Lower lobe of right lung (tissue), 2 donors: ENCODE results near the gene BTBD16. TPM values are rescaled to one million over a fixed set of nuclear protein-coding genes. Genes with fewer than 3 reads are reported as not detected.
A peak's percentile ranks its signal among the peaks of the same experiment; 100 is the strongest.

Experiments used
- ATAC-seq, 2 donors: fragments of 200-7000 bp; cut with Tn5 transposase; one replicate each; pipeline ENCODE4 v1.9.1; 2020 to 2022; ENCODE audit warnings: mild to moderate bottlenecking in 2 of 2, moderate library complexity in 2 of 2
- DNase-seq: peaks from one replicate; pipeline ENCODE4 v3.0.0-alpha.2; 2020
- H3K27ac ChIP-seq: fragments of 200-600 bp; one replicate; pipeline ENCODE4 v1.8.0; 2022
- H3K27me3 ChIP-seq: fragments of 200-600 bp; one replicate; pipeline ENCODE4 v1.8.0; 2022; ENCODE audit warnings: low read depth
- H3K36me3 ChIP-seq: fragments of 200-600 bp; one replicate; pipeline ENCODE4 v1.8.0; 2022; ENCODE audit warnings: mild to moderate bottlenecking
- H3K4me1 ChIP-seq: fragments of 200-600 bp; one replicate; pipeline ENCODE4 v1.8.0; 2022
- H3K4me3 ChIP-seq: fragments of 200-600 bp; one replicate; pipeline ENCODE4 v1.8.0; 2022; ENCODE audit warnings: mild to moderate bottlenecking
- H3K9me3 ChIP-seq: fragments of 200-600 bp; one replicate; pipeline ENCODE4 v1.8.0; 2022
- intact Hi-C: fragments of 100-400 bp; cut with DNase I; formaldehyde crosslinking; loops from one replicate; pipeline ENCODE4 v1.11.0; 2022
- total RNA-seq: library from RNA; stranded (reverse); fragmentation: NEBNext Ultra II Directional; extraction: Animal tissue kit (Norgen Biotek cat#: 25700); gene quantifications from one replicate; pipeline ENCODE4 v1.2.1, GENCODE V29; 2021
- TF ChIP-seq, protein P1 (sequence below): fragments of 200-600 bp; IDR thresholded peaks from one replicate; pipeline ENCODE4 v1.8.0; 2022; ENCODE audit warnings: antibody characterized with exemption, mild to moderate bottlenecking
- donor health status: DM: no; HTN: yes; CAD: no; lungs with severe emphysema.

BTBD16 gene
- total RNA-seq, 1 donor from 2014 or later, result 0.62 TPM

DNA sequence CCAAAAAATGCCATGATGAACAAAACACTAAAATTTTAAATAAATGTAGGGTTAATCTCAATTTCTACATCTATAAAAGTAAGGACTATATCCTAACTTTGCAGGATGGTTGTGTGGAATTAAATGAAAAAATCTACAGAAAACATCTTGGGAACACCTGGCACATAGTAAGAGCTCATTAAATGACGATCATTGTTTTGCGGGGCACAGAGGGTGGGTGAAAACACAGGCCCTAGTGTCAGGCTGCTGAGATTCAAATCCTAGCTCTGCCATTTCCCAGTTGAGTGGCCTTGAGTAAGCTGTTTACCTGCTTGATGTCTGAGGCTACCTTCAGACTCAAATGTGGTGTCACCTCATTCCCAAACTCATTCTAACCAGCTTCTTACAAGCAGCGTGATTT is 35.6 kb downstream of the BTBD16 start:
- TF ChIP-seq, protein P1, sequence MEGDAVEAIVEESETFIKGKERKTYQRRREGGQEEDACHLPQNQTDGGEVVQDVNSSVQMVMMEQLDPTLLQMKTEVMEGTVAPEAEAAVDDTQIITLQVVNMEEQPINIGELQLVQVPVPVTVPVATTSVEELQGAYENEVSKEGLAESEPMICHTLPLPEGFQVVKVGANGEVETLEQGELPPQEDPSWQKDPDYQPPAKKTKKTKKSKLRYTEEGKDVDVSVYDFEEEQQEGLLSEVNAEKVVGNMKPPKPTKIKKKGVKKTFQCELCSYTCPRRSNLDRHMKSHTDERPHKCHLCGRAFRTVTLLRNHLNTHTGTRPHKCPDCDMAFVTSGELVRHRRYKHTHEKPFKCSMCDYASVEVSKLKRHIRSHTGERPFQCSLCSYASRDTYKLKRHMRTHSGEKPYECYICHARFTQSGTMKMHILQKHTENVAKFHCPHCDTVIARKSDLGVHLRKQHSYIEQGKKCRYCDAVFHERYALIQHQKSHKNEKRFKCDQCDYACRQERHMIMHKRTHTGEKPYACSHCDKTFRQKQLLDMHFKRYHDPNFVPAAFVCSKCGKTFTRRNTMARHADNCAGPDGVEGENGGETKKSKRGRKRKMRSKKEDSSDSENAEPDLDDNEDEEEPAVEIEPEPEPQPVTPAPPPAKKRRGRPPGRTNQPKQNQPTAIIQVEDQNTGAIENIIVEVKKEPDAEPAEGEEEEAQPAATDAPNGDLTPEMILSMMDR, result no peak
- H3K27me3 ChIP-seq, result no peaks in the 10 kb centered on the region
- H3K36me3 ChIP-seq, result no peaks in the 10 kb centered on the region
- no peaks in the 10 kb centered on the region for H3K9me3 ChIP-seq
- intact Hi-C loops, result no loop called here
- ATAC-seq (no peak), DNase-seq (no peak)
- peaks cover 13% of the 10 kb centered on the region for H3K4me1 ChIP-seq
- H3K27ac ChIP-seq, result no peak overlapping the region
- H3K4me3 ChIP-seq, result no peak overlapping the region

DNA sequence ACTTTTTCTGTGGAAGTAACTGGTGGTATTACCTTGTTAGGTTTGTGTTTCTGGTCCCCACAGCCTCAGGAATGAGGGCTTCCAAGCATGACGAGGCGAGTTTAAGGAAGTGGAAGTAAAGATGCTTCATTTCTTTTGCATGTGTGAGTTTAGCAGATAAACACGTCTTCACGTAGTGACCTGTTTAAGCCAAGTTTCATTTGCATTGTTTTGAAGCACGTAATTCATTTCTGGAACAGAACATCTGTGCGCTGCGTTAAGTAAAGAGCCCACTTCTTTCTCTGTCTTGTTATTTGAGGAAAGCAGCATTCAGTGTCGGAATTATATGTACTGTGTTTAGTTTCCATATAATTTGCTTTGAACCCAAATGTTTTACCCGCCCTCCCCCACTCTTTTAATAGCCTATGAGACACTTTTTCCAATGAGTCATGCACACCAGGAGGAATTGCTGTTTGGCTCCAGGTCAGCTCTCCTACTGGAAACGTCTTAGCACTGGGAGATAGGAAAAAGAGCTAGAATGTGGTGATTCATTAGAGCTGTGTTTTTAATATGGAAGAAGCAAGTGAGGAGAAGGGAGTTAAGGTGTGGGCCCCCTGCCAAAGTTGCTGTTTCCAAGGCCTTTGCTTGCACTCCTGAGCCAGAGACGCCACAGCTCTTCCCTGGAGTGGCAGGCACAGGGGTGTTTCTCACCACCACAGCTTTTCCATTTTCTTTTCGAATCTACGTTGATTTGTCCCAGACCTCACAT is 36.7 kb downstream of the BTBD16 start:
- intact Hi-C loops, result no loop called here
- H3K4me1 ChIP-seq, result peaks cover 13% of the 10 kb centered on the region
- peak; percentile 55 to 58 for ATAC-seq
- no peaks in the 10 kb centered on the region for H3K9me3 ChIP-seq
- H3K4me3 ChIP-seq, result no peak overlapping the region
- TF ChIP-seq, protein P1, result no peak
- no peak for DNase-seq
- no peaks in the 10 kb centered on the region for H3K27me3 ChIP-seq
- peak overlapping the region; percentile 53 for H3K27ac ChIP-seq
- H3K36me3 ChIP-seq, result no peaks in the 10 kb centered on the region

DNA sequence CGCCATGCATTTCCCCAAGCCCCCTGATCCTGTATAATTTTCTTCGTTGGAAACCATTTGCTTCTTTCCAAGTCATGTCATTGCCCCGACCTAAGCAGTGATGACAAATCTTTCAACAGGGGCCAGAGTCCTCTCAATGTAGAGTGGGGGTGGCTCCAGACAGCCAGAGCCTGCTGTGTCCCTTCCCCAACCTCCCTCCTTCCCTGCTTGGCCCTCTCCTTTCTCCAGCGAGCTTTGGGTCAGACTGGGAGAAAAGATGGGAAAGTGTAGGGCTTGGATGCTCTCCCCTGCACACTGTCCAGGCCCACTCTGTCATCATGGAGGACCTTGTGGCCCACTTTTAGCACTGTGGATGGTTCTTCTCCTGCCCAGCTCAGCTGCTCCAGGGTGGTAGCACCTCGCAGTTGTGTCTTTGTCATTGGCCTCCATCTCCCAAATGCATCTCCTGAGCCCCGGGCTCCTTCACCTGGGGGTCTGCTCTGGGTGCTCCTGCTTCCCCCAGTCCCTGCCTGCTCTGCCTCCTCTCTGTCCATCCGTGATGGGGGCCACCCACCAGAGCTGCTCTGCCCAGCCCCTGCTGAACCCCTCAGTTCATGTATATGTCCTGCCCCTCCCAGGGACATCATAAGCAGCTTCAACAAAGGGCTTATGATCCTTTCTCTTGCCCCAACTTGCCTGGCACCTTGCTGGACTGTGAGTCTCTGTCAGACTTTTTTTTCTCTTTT is 37.5 kb downstream of the BTBD16 start:
- Histone ChIP-seq H3K36me3 (no peaks in the 10 kb centered on the region), H3K9me3 (no peaks in the 10 kb centered on the region), H3K27me3 (no peaks in the 10 kb centered on the region), H3K27ac (peak overlapping the region; percentile 53), H3K4me1 (peaks cover 13% of the 10 kb centered on the region), H3K4me3 (no peak overlapping the region)
- DNase-seq (no peak), ATAC-seq (peak in 1 of 2 donors; percentile 34)
- TF ChIP-seq, protein P1, result no peak
- intact Hi-C loops, result no loop called here

DNA sequence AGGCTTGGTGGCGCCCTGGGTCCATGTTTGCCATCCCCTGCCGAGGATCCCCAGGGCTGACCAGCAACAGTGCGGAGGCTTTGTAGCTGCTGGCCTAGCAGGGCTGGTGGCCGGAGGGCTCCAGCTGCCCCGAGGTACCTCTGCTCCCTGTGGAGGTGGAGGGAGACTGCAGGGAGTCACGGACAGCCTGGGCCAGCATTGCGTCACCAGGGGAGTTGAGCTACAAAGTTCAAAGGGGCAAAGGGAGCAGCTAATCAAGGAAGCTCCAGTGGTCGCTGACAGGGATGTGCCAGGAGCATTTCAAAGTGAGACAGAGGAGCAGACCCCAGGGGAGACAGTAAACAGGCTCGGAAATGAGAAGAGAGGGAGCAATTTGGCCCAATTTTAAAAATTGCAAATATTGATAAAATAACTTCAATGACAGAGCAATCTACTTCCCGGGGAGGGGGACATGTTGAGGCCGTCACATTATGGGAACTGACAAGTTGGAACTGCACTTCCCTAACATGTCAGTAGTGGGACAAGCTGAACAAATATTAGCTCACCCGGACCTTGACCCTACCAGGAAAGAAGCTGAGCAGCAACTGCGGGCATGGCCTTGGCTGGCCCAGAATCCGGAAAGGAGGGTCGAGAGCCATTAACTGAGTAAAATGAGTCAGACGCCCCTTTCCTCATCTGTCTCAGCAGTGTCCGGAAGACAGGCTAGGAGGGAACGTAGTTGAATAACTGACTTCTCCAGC is 39.4 kb downstream of the BTBD16 start:
- Histone ChIP-seq H3K4me3 (no peak overlapping the region), H3K36me3 (no peaks in the 10 kb centered on the region), H3K27ac (no peak overlapping the region), H3K4me1 (peaks cover 13% of the 10 kb centered on the region), H3K27me3 (no peaks in the 10 kb centered on the region), H3K9me3 (no peaks in the 10 kb centered on the region)
- intact Hi-C loops, result no loop called here
- no peak for DNase-seq
- TF ChIP-seq, protein P1, result no peak
- peak; percentile 35 to 36 for ATAC-seq

DNA sequence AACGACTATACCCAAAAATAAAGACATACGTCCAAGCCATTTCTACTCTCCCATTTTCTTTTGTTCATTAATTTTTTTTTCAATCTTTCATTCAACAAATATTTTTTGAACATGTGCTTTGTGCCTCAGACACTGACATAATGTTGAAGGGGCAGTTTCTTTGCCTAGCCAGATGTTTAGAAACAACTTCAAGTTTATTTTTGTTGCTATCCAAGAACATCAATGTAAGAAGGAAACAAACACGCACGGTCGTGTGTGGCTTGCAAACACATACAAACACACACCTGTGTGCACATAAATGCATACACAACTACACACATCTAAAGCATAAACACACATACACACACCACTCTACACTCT is 39.9 kb downstream of the BTBD16 start:
- H3K4me3 ChIP-seq, result no peak overlapping the region
- intact Hi-C loops, result no loop called here
- H3K9me3 ChIP-seq, result no peaks in the 10 kb centered on the region
- no peaks in the 10 kb centered on the region for H3K36me3 ChIP-seq
- no peak overlapping the region for H3K27ac ChIP-seq
- ATAC-seq (no peak), DNase-seq (no peak)
- H3K27me3 ChIP-seq, result no peaks in the 10 kb centered on the region
- peaks cover 13% of the 10 kb centered on the region for H3K4me1 ChIP-seq
- TF ChIP-seq, protein P1, result no peak
